Vagina (tissue), 2 donors: ENCODE results near the gene RALGDS.

Experiments used
- CTCF ChIP-seq, 3 experiments: fragments of 450-650 bp in 2 of 3; fragments of 200-600 bp in 1 of 3; sonication (generic) in 1 of 3; IDR thresholded peaks; one replicate each; pipeline ENCODE4 v1.5.1; 2017 to 2019; ENCODE audit warnings: antibody characterized with exemption in 3 of 3, mild to moderate bottlenecking in 2 of 3, moderate library complexity in 2 of 3
- POLR2A ChIP-seq, 2 donors: fragments of 450-650 bp; IDR thresholded peaks; one replicate each; pipeline ENCODE4 v1.6.1; 2017; ENCODE audit warnings: antibody characterized with exemption in 2 of 2, mild to moderate bottlenecking in 2 of 2, moderate library complexity in 2 of 2

- TF ChIP-seq CTCF (IDR thresholded peaks at IDR 0.05) (no peak), POLR2A (IDR thresholded peaks at IDR 0.05) (no peak)
Observed at GRCh38 chr9:133122935-133123611, 2.0 kb upstream of the RALGDS start.
